Neural cell (in vitro differentiated cells): ENCODE results near the gene PCDHGA8.
"Not testable (repeated sequence)": the region's sequence is repeated elsewhere in the genome, so short reads cannot be mapped to it uniquely, and the experiment has no call there.

Experiments used
- CTCF ChIP-seq: fragments of 450-650 bp; IDR thresholded peaks from 2 replicates; pipeline ENCODE4 v1.5.1; 2014; ENCODE audit warnings: antibody characterized with exemption, mild to moderate bottlenecking, moderate library complexity; ENCODE audit not compliant: poor library complexity, severe bottlenecking
- EP300 ChIP-seq: fragments of 450-650 bp; conservative IDR thresholded peaks from 2 replicates; pipeline ENCODE4 v1.6.1; 2014; ENCODE audit warnings: antibody characterized with exemption, mild to moderate bottlenecking, moderate library complexity; ENCODE audit not compliant: poor library complexity, severe bottlenecking
- EZH2 ChIP-seq: fragments of 200-600, 300-800 bp; shearing (Covaris generic), sonication (generic); IDR thresholded peaks from 2 replicates; pipeline ENCODE4 v1.6.1; 2014; ENCODE audit warnings: antibody characterized with exemption, low read length, borderline replicate concordance, mild to moderate bottlenecking; ENCODE audit not compliant: insufficient read depth, poor library complexity, severe bottlenecking
- MXI1 ChIP-seq: fragments of 450-650 bp; conservative IDR thresholded peaks from 2 replicates; pipeline ENCODE4 v1.6.1; 2014; ENCODE audit warnings: antibody characterized with exemption, mild to moderate bottlenecking; ENCODE audit not compliant: poor library complexity, severe bottlenecking
- POLR2AphosphoS5 ChIP-seq: IDR thresholded peaks from 2 replicates; pipeline ENCODE4 v1.6.1; 2012
- RAD21 ChIP-seq: fragments of 450-650 bp; conservative IDR thresholded peaks from 2 replicates; pipeline ENCODE4 v1.6.1; 2014; ENCODE audit warnings: antibody characterized with exemption, mild to moderate bottlenecking, moderate library complexity
- REST ChIP-seq: IDR thresholded peaks from 2 replicates; pipeline ENCODE4 v1.6.1; 2012; ENCODE audit warnings: borderline replicate concordance
- SMC3 ChIP-seq: fragments of 450-650 bp; conservative IDR thresholded peaks from 2 replicates; pipeline ENCODE4 v1.6.1; 2014; ENCODE audit warnings: antibody characterized with exemption, mild to moderate bottlenecking, moderate library complexity; ENCODE audit not compliant: poor library complexity
- TAF1 ChIP-seq: IDR thresholded peaks from 2 replicates; pipeline ENCODE4 v1.6.1; 2012; ENCODE audit warnings: low read depth

- TF ChIP-seq CTCF, result peak; percentile 69
- TF ChIP-seq SMC3, result peak; percentile 65
- not testable (repeated sequence) for TF ChIP-seq EZH2, EP300, MXI1, TAF1, REST, POLR2AphosphoS5
- peak; percentile 70 for TF ChIP-seq RAD21
Observed at GRCh38 chr5:141387557-141388311, 4.7 kb upstream of the PCDHGA8 start, which contains the start of gene PCDHGB4.
